IPS-15b (cell line): ENCODE results near the gene ONECUT2.

Experiments
- H3K27me3 ChIP-seq: one replicate; pipeline ENCODE4 v1.6.1; 2013; ENCODE audit warnings: low read length; ENCODE audit not compliant: control insufficient read depth, insufficient read depth
- H3K36me3 ChIP-seq: one replicate; pipeline ENCODE4 v1.6.1; 2013; ENCODE audit warnings: low read length; ENCODE audit not compliant: control insufficient read depth, insufficient read depth
- H3K4me1 ChIP-seq: one replicate; pipeline ENCODE4 v1.6.1; 2013; ENCODE audit warnings: mild to moderate bottlenecking, low read length; ENCODE audit not compliant: control insufficient read depth, insufficient read depth
- H3K4me3 ChIP-seq: one replicate; pipeline ENCODE4 v1.5.1; 2013; ENCODE audit warnings: low read depth, low read length
- H3K9ac ChIP-seq: one replicate; pipeline ENCODE4 v1.6.1; 2013; ENCODE audit warnings: low read depth, mild to moderate bottlenecking, low read length
- H3K9me3 ChIP-seq: one replicate; pipeline ENCODE4 v1.6.1; 2013; ENCODE audit warnings: mild to moderate bottlenecking, low read length; ENCODE audit not compliant: control insufficient read depth, insufficient read depth

Gene ONECUT2

GRCh38 chr18:57440331-57441070, 5.3 kb downstream of the ONECUT2 start:
- Histone ChIP-seq H3K27me3 (peaks cover 95% of the 10 kb centered on the region), H3K4me1 (peaks cover 9% of the 10 kb centered on the region), H3K4me3 (peak overlapping the region; percentile 69), H3K36me3 (no peaks in the 10 kb centered on the region), H3K9ac (no peak overlapping the region), H3K9me3 (no peaks in the 10 kb centered on the region)

GRCh38 chr18:57441071-57441794, 6.1 kb downstream of the ONECUT2 start:
- no peak overlapping the region for H3K9ac ChIP-seq
- H3K27me3 ChIP-seq, result peaks cover 98% of the 10 kb centered on the region
- peak overlapping the region; percentile 69 for H3K4me3 ChIP-seq
- H3K36me3 ChIP-seq, result no peaks in the 10 kb centered on the region
- H3K9me3 ChIP-seq, result no peaks in the 10 kb centered on the region
- H3K4me1 ChIP-seq, result peaks cover 9% of the 10 kb centered on the region

- Histone ChIP-seq H3K9ac (no peak overlapping the region), H3K27me3 (peaks cover 80% of the 10 kb centered on the region), H3K4me1 (peaks cover 4% of the 10 kb centered on the region), H3K36me3 (no peaks in the 10 kb centered on the region), H3K9me3 (no peaks in the 10 kb centered on the region), H3K4me3 (no peak overlapping the region)
These were observed 8.1 kb downstream of the ONECUT2 start for GRCh38 chr18:57443247-57443646.

GRCh38 chr18:57443702-57444101, 8.5 kb downstream of the ONECUT2 start:
- Histone ChIP-seq H3K27me3 (peaks cover 76% of the 10 kb centered on the region), H3K9ac (no peak overlapping the region), H3K4me1 (peaks cover 4% of the 10 kb centered on the region), H3K9me3 (no peaks in the 10 kb centered on the region), H3K36me3 (no peaks in the 10 kb centered on the region), H3K4me3 (no peak overlapping the region)

GRCh38 chr18:57444301-57444759, 9.2 kb downstream of the ONECUT2 start:
- Histone ChIP-seq H3K27me3 (peaks cover 69% of the 10 kb centered on the region), H3K4me1 (peaks cover 3% of the 10 kb centered on the region), H3K9ac (no peak overlapping the region), H3K36me3 (no peaks in the 10 kb centered on the region), H3K9me3 (no peaks in the 10 kb centered on the region), H3K4me3 (no peak overlapping the region)

GRCh38 chr18:57445488-57446319, 10.5 kb downstream of the ONECUT2 start:
- Histone ChIP-seq H3K9ac (no peak overlapping the region), H3K4me1 (peaks cover 2% of the 10 kb centered on the region), H3K9me3 (no peaks in the 10 kb centered on the region), H3K4me3 (no peak overlapping the region), H3K36me3 (no peaks in the 10 kb centered on the region), H3K27me3 (peaks cover 58% of the 10 kb centered on the region)

- H3K27me3 ChIP-seq, result peaks cover 51% of the 10 kb centered on the region
- H3K9ac ChIP-seq, result no peak overlapping the region
- no peaks in the 10 kb centered on the region for H3K36me3 ChIP-seq
- no peaks in the 10 kb centered on the region for H3K9me3 ChIP-seq
- H3K4me1 ChIP-seq, result peaks cover 2% of the 10 kb centered on the region
- no peak overlapping the region for H3K4me3 ChIP-seq
These were observed 11.1 kb downstream of the ONECUT2 start for GRCh38 chr18:57446322-57446721.

GRCh38 chr18:57447154-57447621, 12.0 kb downstream of the ONECUT2 start:
- H3K4me3 ChIP-seq, result no peak overlapping the region
- H3K4me1 ChIP-seq, result no peaks in the 10 kb centered on the region
- H3K9me3 ChIP-seq, result no peaks in the 10 kb centered on the region
- H3K9ac ChIP-seq, result no peak overlapping the region
- peaks cover 43% of the 10 kb centered on the region for H3K27me3 ChIP-seq
- no peaks in the 10 kb centered on the region for H3K36me3 ChIP-seq

- no peaks in the 10 kb centered on the region for H3K36me3 ChIP-seq
- no peaks in the 10 kb centered on the region for H3K9me3 ChIP-seq
- H3K4me3 ChIP-seq, result no peak overlapping the region
- H3K27me3 ChIP-seq, result no peaks in the 10 kb centered on the region
- no peak overlapping the region for H3K9ac ChIP-seq
- H3K4me1 ChIP-seq, result no peaks in the 10 kb centered on the region
These were observed 20.5 kb downstream of the ONECUT2 start for GRCh38 chr18:57455576-57456129.

- H3K4me1 ChIP-seq, result no peaks in the 10 kb centered on the region
- H3K4me3 ChIP-seq, result no peak overlapping the region
- H3K36me3 ChIP-seq, result no peaks in the 10 kb centered on the region
These were observed 26.6 kb downstream of the ONECUT2 start for GRCh38 chr18:57461652-57462269.

GRCh38 chr18:57466307-57466706, 31.1 kb downstream of the ONECUT2 start:
- Histone ChIP-seq H3K36me3 (no peaks in the 10 kb centered on the region), H3K9ac (no peak overlapping the region), H3K27me3 (no peaks in the 10 kb centered on the region), H3K4me3 (no peak overlapping the region), H3K4me1 (no peaks in the 10 kb centered on the region), H3K9me3 (no peaks in the 10 kb centered on the region)

More at GRCh38 chr18:57461652-57462269, 26.6 kb downstream of the ONECUT2 start:
- H3K27me3 ChIP-seq, result no peaks in the 10 kb centered on the region
- no peak overlapping the region for H3K9ac ChIP-seq
- no peaks in the 10 kb centered on the region for H3K9me3 ChIP-seq
